Activated CD8-positive, alpha-beta T cell treated with anti-CD3 and anti-CD28 coated beads for 36 hours (primary cell): ENCODE results near the gene PRKG1. TPM values are rescaled to one million over a fixed set of nuclear protein-coding genes. Genes with fewer than 3 reads are reported as not detected.

Source experiments
- ATAC-seq: fragments of 200-7000 bp; cut with Tn5 transposase; one replicate; pipeline ENCODE4 v1.10.0; 2021; ENCODE audit warnings: mild to moderate bottlenecking, moderate library complexity
- CTCF ChIA-PET: fragments of 350-600 bp; sonication (Branson Sonifier 250); formaldehyde crosslinking; loops from one replicate; lab custom pipeline; 2021; ENCODE audit warnings: antibody characterized with exemption; lab: Charles Lee
- POLR2A ChIA-PET: fragments of 350-600 bp; sonication (Branson Sonifier 250); formaldehyde crosslinking; loops from one replicate; lab custom pipeline; 2021; ENCODE audit warnings: antibody characterized with exemption; lab: Charles Lee
- DNase-seq: peaks from one replicate; pipeline ENCODE4 v3.0.0-alpha.2; 2020
- H3K27ac Mint-ChIP-seq: one replicate; pipeline ENCODE4 v1.8.0; 2021; ENCODE audit warnings: mild to moderate bottlenecking, mixed read lengths
- H3K27me3 Mint-ChIP-seq: one replicate; pipeline ENCODE4 v1.8.0; 2021; ENCODE audit warnings: mixed read lengths
- H3K36me3 Mint-ChIP-seq: one replicate; pipeline ENCODE4 v1.8.0; 2021; ENCODE audit warnings: low read depth, mixed read lengths
- H3K4me1 Mint-ChIP-seq: one replicate; pipeline ENCODE4 v1.8.0; 2021; ENCODE audit warnings: low read depth, mixed read lengths
- H3K4me3 Mint-ChIP-seq: one replicate; pipeline ENCODE4 v1.8.0; 2021; ENCODE audit warnings: mild to moderate bottlenecking, moderate library complexity, mixed read lengths
- H3K9me3 Mint-ChIP-seq: one replicate; pipeline ENCODE4 v1.8.0; 2021; ENCODE audit warnings: mixed read lengths
- intact Hi-C: fragments of 100-400 bp; cut with micrococcal nuclease; formaldehyde crosslinking; loops from one replicate; pipeline ENCODE4 v1.10.0; 2022
- total RNA-seq, 2 experiments: library from RNA; stranded (reverse); gene quantifications; one replicate each; pipeline ENCODE4 v1.2.3, GENCODE V29; 2021
- TF ChIP-seq, protein P1 (sequence below): fragments of 200-600 bp; IDR thresholded peaks from one replicate; pipeline ENCODE4 v1.8.0; 2022; ENCODE audit warnings: antibody characterized with exemption, mild to moderate bottlenecking

PRKG1 gene
- total RNA-seq, 2 experiments from 2014 or later: not detected

- intact Hi-C loops: no loop called here
- ChIA-PET POLR2A (no interaction called here), CTCF (no interaction called here)
- Mint-ChIP-seq H3K36me3 (no peaks in the 10 kb centered on the region), H3K4me1 (no peaks in the 10 kb centered on the region), H3K9me3 (no peaks in the 10 kb centered on the region), H3K27ac (no peak overlapping the region), H3K4me3 (no peak overlapping the region), H3K27me3 (peaks cover 1% of the 10 kb centered on the region)
- ATAC-seq (no peak), DNase-seq (no peak)
- TF ChIP-seq, protein P1, sequence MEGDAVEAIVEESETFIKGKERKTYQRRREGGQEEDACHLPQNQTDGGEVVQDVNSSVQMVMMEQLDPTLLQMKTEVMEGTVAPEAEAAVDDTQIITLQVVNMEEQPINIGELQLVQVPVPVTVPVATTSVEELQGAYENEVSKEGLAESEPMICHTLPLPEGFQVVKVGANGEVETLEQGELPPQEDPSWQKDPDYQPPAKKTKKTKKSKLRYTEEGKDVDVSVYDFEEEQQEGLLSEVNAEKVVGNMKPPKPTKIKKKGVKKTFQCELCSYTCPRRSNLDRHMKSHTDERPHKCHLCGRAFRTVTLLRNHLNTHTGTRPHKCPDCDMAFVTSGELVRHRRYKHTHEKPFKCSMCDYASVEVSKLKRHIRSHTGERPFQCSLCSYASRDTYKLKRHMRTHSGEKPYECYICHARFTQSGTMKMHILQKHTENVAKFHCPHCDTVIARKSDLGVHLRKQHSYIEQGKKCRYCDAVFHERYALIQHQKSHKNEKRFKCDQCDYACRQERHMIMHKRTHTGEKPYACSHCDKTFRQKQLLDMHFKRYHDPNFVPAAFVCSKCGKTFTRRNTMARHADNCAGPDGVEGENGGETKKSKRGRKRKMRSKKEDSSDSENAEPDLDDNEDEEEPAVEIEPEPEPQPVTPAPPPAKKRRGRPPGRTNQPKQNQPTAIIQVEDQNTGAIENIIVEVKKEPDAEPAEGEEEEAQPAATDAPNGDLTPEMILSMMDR: no peak
Measured at GRCh38 chr10:51034769-51035168, 39.5 kb upstream of the PRKG1 start.

GRCh38 chr10:51035344-51035743 lies 38.9 kb upstream of the PRKG1 start:
- Mint-ChIP-seq H3K27me3 (peaks cover 1% of the 10 kb centered on the region), H3K4me3 (no peak overlapping the region), H3K9me3 (no peaks in the 10 kb centered on the region), H3K4me1 (no peaks in the 10 kb centered on the region), H3K36me3 (no peaks in the 10 kb centered on the region), H3K27ac (no peak overlapping the region)
- DNase-seq (no peak), ATAC-seq (no peak)
- ChIA-PET CTCF (no interaction called here), POLR2A (no interaction called here)
- TF ChIP-seq, protein P1: no peak
- intact Hi-C loops: no loop called here

DNA sequence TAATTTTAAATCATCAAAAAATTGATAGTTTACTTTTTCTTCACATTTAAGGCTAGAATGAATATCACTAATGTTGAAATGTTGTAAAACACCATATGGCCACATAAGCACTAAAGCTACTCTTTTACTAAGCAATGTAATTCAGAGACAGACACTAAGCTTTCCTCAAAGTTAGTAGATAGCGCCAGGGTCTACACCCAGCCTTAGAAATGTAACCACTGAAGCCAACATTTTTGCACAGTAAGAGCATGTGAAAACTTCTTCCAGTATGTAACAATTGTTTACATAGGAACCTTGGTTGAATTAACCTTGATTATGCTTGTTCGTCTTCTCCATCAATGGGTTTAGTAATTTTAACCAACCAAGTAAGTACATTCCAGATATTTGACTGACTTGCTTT lies 28.4 kb upstream of the PRKG1 start:
- intact Hi-C loops: no loop called here
- ATAC-seq (no peak), DNase-seq (no peak)
- Mint-ChIP-seq H3K27ac (no peak overlapping the region), H3K27me3 (no peaks in the 10 kb centered on the region), H3K9me3 (no peaks in the 10 kb centered on the region), H3K36me3 (no peaks in the 10 kb centered on the region), H3K4me1 (no peaks in the 10 kb centered on the region), H3K4me3 (no peak overlapping the region)
- ChIA-PET CTCF (no interaction called here), POLR2A (no interaction called here)
- TF ChIP-seq, protein P1: no peak

DNA sequence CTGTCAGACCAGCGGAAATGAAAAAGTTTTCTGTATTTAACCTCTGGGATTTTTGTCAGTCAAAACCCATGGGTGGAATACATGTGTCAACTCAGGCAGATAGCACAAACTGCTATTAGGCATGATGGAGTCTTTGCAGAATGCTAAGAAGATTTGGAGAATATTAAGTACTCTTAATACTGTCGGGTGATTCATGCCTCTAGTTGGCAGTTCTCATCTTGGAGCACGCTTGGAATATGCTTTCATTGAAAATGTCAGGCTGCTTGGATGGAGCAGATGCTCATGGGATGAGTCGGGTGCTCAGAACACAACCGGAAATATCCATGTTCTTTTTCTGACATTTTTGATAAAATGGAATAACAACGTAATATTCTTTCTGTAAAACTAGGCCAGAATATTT lies 27.6 kb upstream of the PRKG1 start:
- no peaks in the 10 kb centered on the region for H3K9me3 Mint-ChIP-seq
- H3K36me3 Mint-ChIP-seq: no peaks in the 10 kb centered on the region
- H3K4me1 Mint-ChIP-seq: no peaks in the 10 kb centered on the region
- no peak for DNase-seq
- no peak overlapping the region for H3K27ac Mint-ChIP-seq
- intact Hi-C loops: no loop called here
- POLR2A ChIA-PET: no interaction called here
- H3K27me3 Mint-ChIP-seq: no peaks in the 10 kb centered on the region
- TF ChIP-seq, protein P1: no peak
- CTCF ChIA-PET: no interaction called here
- no peak overlapping the region for H3K4me3 Mint-ChIP-seq
- ATAC-seq: no peak

GRCh38 chr10:51047857-51048256 lies 26.4 kb upstream of the PRKG1 start:
- no peak for ATAC-seq
- DNase-seq: no peak
- no peaks in the 10 kb centered on the region for H3K36me3 Mint-ChIP-seq
- H3K27ac Mint-ChIP-seq: no peak overlapping the region
- H3K4me1 Mint-ChIP-seq: no peaks in the 10 kb centered on the region
- TF ChIP-seq, protein P1: no peak
- intact Hi-C loops: no loop called here
- CTCF ChIA-PET: no interaction called here
- no peaks in the 10 kb centered on the region for H3K9me3 Mint-ChIP-seq
- no peak overlapping the region for H3K4me3 Mint-ChIP-seq
- POLR2A ChIA-PET: no interaction called here
- no peaks in the 10 kb centered on the region for H3K27me3 Mint-ChIP-seq
